SK-N-SH (cell line): Measurements from ENCODE around the gene VMAC. TPM values are rescaled to one million over a fixed set of nuclear protein-coding genes. Genes with fewer than 3 reads are reported as not detected.

ENCODE experiments used
- CTCF ChIA-PET: fragments of 300-600, 350-600 bp; formaldehyde crosslinking; extraction: SDS; loops from one replicate; lab custom pipeline; 2021; lab: Yijun Ruan, JAX
- POLR2A ChIA-PET: fragments of 350-600 bp; sonication (Branson Sonifier 250); formaldehyde crosslinking; extraction: SDS; loops from one replicate; lab custom pipeline; 2020; ENCODE audit warnings: antibody characterized with exemption, inconsistent platforms; lab: Yijun Ruan, JAX
- DNase-seq: peaks from one replicate; pipeline ENCODE4 v3.0.0; 2012
- H2AFZ ChIP-seq: fragments of 200-600 bp; sonication (generic); 2 replicates; pipeline ENCODE4 v1.8.1; 2016; ENCODE audit warnings: antibody characterized with exemption, mild to moderate bottlenecking, low read depth
- H3F3A ChIP-seq: fragments of 200-600 bp; sonication (generic); replicated peaks from 2 replicates; pipeline ENCODE3; 2016; ENCODE audit warnings: antibody characterized with exemption, mild to moderate bottlenecking; ENCODE audit not compliant: insufficient read depth
- H3K27ac ChIP-seq, 2 experiments: fragments of 200-500 bp in 1 of 2; fragments of 200-600 bp in 1 of 2; sonication (Bioruptor generic) in 1 of 2; sonication (generic), shearing (Covaris generic) in 1 of 2; 2 replicates each; pipeline versions ENCODE4 v1.5.1 to v1.6.1; 2014 to 2016; ENCODE audit warnings: low read depth in 2 of 2, inconsistent platforms in 1 of 2, low read length in 1 of 2, mild to moderate bottlenecking in 1 of 2, mixed read lengths in 1 of 2
- H3K27me3 ChIP-seq: fragments of 200-600 bp; sonication (generic), shearing (Covaris generic); 2 replicates; pipeline ENCODE4 v1.6.1; 2016; ENCODE audit warnings: mixed run types; ENCODE audit not compliant: insufficient read depth
- H3K36me3 ChIP-seq, 2 experiments: fragments of 200-500 bp in 1 of 2; fragments of 200-600 bp in 1 of 2; sonication (Bioruptor generic) in 1 of 2; sonication (generic) in 1 of 2; replicated peaks in 1 of 2; 2 replicates each; pipeline versions ENCODE3 to v1.5.1; 2014 to 2016; ENCODE audit warnings: low read length in 1 of 2, mild to moderate bottlenecking in 1 of 2; ENCODE audit not compliant: insufficient read depth in 2 of 2, control insufficient read depth in 1 of 2
- H3K4me1 ChIP-seq, 2 experiments: fragments of 200-500 bp in 1 of 2; fragments of 200-600 bp in 1 of 2; sonication (Bioruptor generic) in 1 of 2; sonication (generic), shearing (Covaris generic) in 1 of 2; 2 replicates each; pipeline versions ENCODE4 v1.5.1 to v1.6.1; 2014 to 2016; ENCODE audit warnings: low read depth in 1 of 2, low read length in 1 of 2, mixed run types in 1 of 2; ENCODE audit not compliant: insufficient read depth in 2 of 2, control insufficient read depth in 1 of 2
- H3K4me2 ChIP-seq: fragments of 200-600 bp; sonication (generic), shearing (Covaris generic); 2 replicates; pipeline ENCODE4 v1.6.1; 2017; ENCODE audit warnings: mixed run types
- H3K4me3 ChIP-seq, 2 experiments: fragments of 200-500 bp in 1 of 2; fragments of 200-600 bp in 1 of 2; sonication (Bioruptor generic) in 1 of 2; sonication (generic), shearing (Covaris generic) in 1 of 2; 2 replicates each; pipeline versions ENCODE4 v1.5.1 to v1.8.1; 2014 to 2016; ENCODE audit warnings: low read depth in 2 of 2, inconsistent platforms in 1 of 2, low read length in 1 of 2, mild to moderate bottlenecking in 1 of 2, mixed read lengths in 1 of 2, moderate library complexity in 1 of 2
- H3K79me2 ChIP-seq: fragments of 200-600 bp; sonication (generic); 2 replicates; pipeline ENCODE4 v1.8.1; 2017; ENCODE audit warnings: mild to moderate bottlenecking; ENCODE audit not compliant: insufficient read depth
- H3K9ac ChIP-seq: fragments of 200-600 bp; sonication (generic); 2 replicates; pipeline ENCODE4 v1.6.1; 2017; ENCODE audit warnings: mixed run types
- H3K9me2 ChIP-seq: fragments of 200-600 bp; sonication (generic); 2 replicates; pipeline ENCODE4 v1.6.1; 2017; ENCODE audit warnings: mixed run types
- H3K9me3 ChIP-seq: fragments of 200-600 bp; sonication (generic); 2 replicates; pipeline ENCODE4 v1.6.1; 2017; ENCODE audit warnings: mixed run types, mild to moderate bottlenecking, moderate library complexity
- H4K20me1 ChIP-seq: fragments of 200-600 bp; sonication (generic); 2 replicates; pipeline ENCODE4 v1.6.1; 2017; ENCODE audit warnings: mild to moderate bottlenecking, mixed run types; ENCODE audit not compliant: insufficient read depth
- ELF1 ChIP-seq: IDR thresholded peaks from 2 replicates; pipeline ENCODE4 v1.4.0; 2012
- EP300 ChIP-seq, 2 experiments: IDR thresholded peaks; 2 replicates each; pipeline versions ENCODE4 v1.4.0 to v1.6.1; 2012; ENCODE audit warnings: borderline replicate concordance in 1 of 2, low read depth in 1 of 2, low read length in 1 of 2
- EZH2phosphoT487 ChIP-seq: fragments of 200-600 bp; sonication (generic); IDR thresholded peaks from 2 replicates; pipeline ENCODE4 v1.6.1; 2017; ENCODE audit warnings: low read depth, mixed run types, mild to moderate bottlenecking, antibody characterized with exemption, moderate library complexity, borderline replicate concordance
- FOXJ3 ChIP-seq: sonication (generic); formaldehyde crosslinking; IDR thresholded peaks from 2 replicates; pipeline ENCODE4 v1.5.1; 2020; ENCODE audit warnings: mild to moderate bottlenecking, missing genetic modification reagents
- GABPA ChIP-seq: IDR thresholded peaks from 2 replicates; pipeline ENCODE4 v1.4.0; 2012; ENCODE audit warnings: low read depth, mild to moderate bottlenecking
- GATA2 ChIP-seq: sonication (generic); formaldehyde crosslinking; IDR thresholded peaks from 2 replicates; pipeline ENCODE4 v1.5.0; 2020; ENCODE audit warnings: mild to moderate bottlenecking, missing genetic modification reagents
- MEF2A ChIP-seq: IDR thresholded peaks from 2 replicates; pipeline ENCODE4 v1.4.0; 2012; ENCODE audit warnings: low read depth, borderline replicate concordance
- MXI1 ChIP-seq: IDR thresholded peaks from 2 replicates; pipeline ENCODE4 v1.6.1; 2012; ENCODE audit warnings: mild to moderate bottlenecking, low read depth, low read length, improper control_type of control experiment
- NRF1 ChIP-seq: IDR thresholded peaks from 2 replicates; pipeline ENCODE4 v1.6.1; 2012; ENCODE audit warnings: low read depth, mild to moderate bottlenecking, low read length
- PBX3 ChIP-seq: IDR thresholded peaks from 2 replicates; pipeline ENCODE4; 2012
- POLR2AphosphoS5 ChIP-seq: IDR thresholded peaks from 2 replicates; pipeline ENCODE4 v1.6.1; 2012; ENCODE audit warnings: low read depth, low read length
- RCOR1 ChIP-seq: fragments of 150-350 bp; IDR thresholded peaks from 2 replicates; pipeline ENCODE4 v1.6.1; 2017; ENCODE audit warnings: antibody characterized with exemption, low read length
- RFX5 ChIP-seq: IDR thresholded peaks from 2 replicates; pipeline ENCODE4 v1.6.1; 2012; ENCODE audit warnings: mild to moderate bottlenecking, improper control_type of control experiment, low read length
- TCF12 ChIP-seq: IDR thresholded peaks from 2 replicates; pipeline ENCODE4 v1.4.0; 2012
- YY1 ChIP-seq: IDR thresholded peaks from 2 replicates; pipeline ENCODE4 v1.4.0; 2012; ENCODE audit warnings: low read depth, mild to moderate bottlenecking
- ZBTB33 ChIP-seq: IDR thresholded peaks from 2 replicates; pipeline ENCODE4 v1.4.0; 2012; ENCODE audit warnings: low read depth, borderline replicate concordance
- WGBS: methylation state at CpG from one replicate; pipeline ENCODE4 v1.1.6; 2017; ENCODE audit warnings: low lambda C conversion rate; 5-methylcytosine and 5-hydroxymethylcytosine counted together
- polyA plus RNA-seq, 3 experiments: library from polyadenylated mRNA; depleted of rRNA; stranded (reverse); fragments of >200 nt; gene quantifications; 2 replicates each; pipeline ENCODE4 v1.2.3, GENCODE V29; 2012
- TF ChIP-seq, protein P1 (sequence below): IDR thresholded peaks from 2 replicates; pipeline ENCODE4 v1.4.0; 2012; ENCODE audit warnings: low read depth

VMAC gene
- polyA plus RNA-seq, 1 of the 3 experiments (the other 2 are of a cell fraction): 6.5 TPM

- Histone ChIP-seq H3K9ac (no peak overlapping the region), H4K20me1 (peaks cover 23% of the 10 kb centered on the region; the same call in 1 of the 2 replicates), H3K36me3 (peaks cover 15 to 51% of the 10 kb centered on the region in 2 experiments), H3K4me2 (no peak overlapping the region), H3K4me1 (peaks cover 13 to 78% of the 10 kb centered on the region in 2 experiments), H3K27ac (peak overlapping the region in 1 of 2 experiments; percentile 94; a peak in 1 of 4 replicates), H3K27me3 (no peaks in the 10 kb centered on the region), H2AFZ (no peak overlapping the region), H3F3A (no peaks in the 10 kb centered on the region), H3K79me2 (peaks cover 17% of the 10 kb centered on the region; the same call in 1 of the 2 replicates), H3K4me3 (no peak overlapping the region), H3K9me3 (no peaks in the 10 kb centered on the region), H3K9me2 (no peaks in the 10 kb centered on the region)
- CTCF ChIA-PET: interaction anchor here (0.7 to 3.2 kb wide), 4 partner anchors 8 to 129 kb away, joined by 3 to 10 read pairs (median 3); no protein-coding TSS in a partner anchor
- POLR2A ChIA-PET: no interaction called here
- WGBS: 97% methylated on average over 20 of the region's 21 CpGs
- TF ChIP-seq GABPA (no peak), PBX3 (no peak)
- DNase-seq: no peak
Observed at GRCh38 chr19:5932609-5933262, 28.1 kb downstream of the VMAC start.

GRCh38 chr19:5933391-5934068, 28.9 kb downstream of the VMAC start:
- Histone ChIP-seq H3K4me2 (no peak overlapping the region), H4K20me1 (peaks cover 23% of the 10 kb centered on the region; the same call in 1 of the 2 replicates), H3K4me1 (peaks cover 13 to 76% of the 10 kb centered on the region in 2 experiments), H3K27ac (peak overlapping the region in 1 of 2 experiments; percentile 94; a peak in 2 of 4 replicates), H3K36me3 (peaks cover 18 to 45% of the 10 kb centered on the region in 2 experiments), H3K4me3 (no peak overlapping the region), H3K9ac (no peak overlapping the region), H3K27me3 (no peaks in the 10 kb centered on the region), H3K9me3 (no peaks in the 10 kb centered on the region), H3F3A (no peaks in the 10 kb centered on the region), H3K79me2 (peaks cover 21% of the 10 kb centered on the region; the same call in 1 of the 2 replicates), H3K9me2 (no peaks in the 10 kb centered on the region), H2AFZ (no peak overlapping the region)
- no peak for DNase-seq
- WGBS: 89% methylated on average over 5 of the region's 20 CpGs
- POLR2A ChIA-PET: interaction anchor here (0.7 kb wide), 1 partner anchor 34 kb away, joined by 3 read pairs; no protein-coding TSS in a partner anchor
- CTCF ChIA-PET: interaction anchor here (1.3 to 3.2 kb wide), 5 partner anchors 18 to 129 kb away, joined by 5 to 10 read pairs (median 5); no protein-coding TSS in a partner anchor
- TF ChIP-seq MXI1 (no peak), TCF12 (no peak), NRF1 (no peak), EZH2phosphoT487 (no peak), POLR2AphosphoS5 (no peak), YY1 (no peak), MEF2A (no peak), GATA2 (CRISPR knock-in tag) (no peak), RFX5 (no peak), RCOR1 (no peak), EP300 (IDR thresholded peaks at IDR 0.05; ENCODE audit: borderline replicate concordance in 1 of 2, low read depth in 1 of 2, low read length in 1 of 2) (no peak; a peak in 1 of 4 replicates), FOXJ3 (CRISPR knock-in tag) (no peak), ZBTB33 (no peak), ELF1 (no peak)
- TF ChIP-seq, protein P1, sequence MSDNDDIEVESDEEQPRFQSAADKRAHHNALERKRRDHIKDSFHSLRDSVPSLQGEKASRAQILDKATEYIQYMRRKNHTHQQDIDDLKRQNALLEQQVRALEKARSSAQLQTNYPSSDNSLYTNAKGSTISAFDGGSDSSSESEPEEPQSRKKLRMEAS: no peak
